IMR-90 (cell line): ENCODE measurements around the gene TASP1.

Source experiments
- CHD1 ChIP-seq: IDR thresholded peaks from 2 replicates; pipeline ENCODE4 v1.6.1; 2012; ENCODE audit warnings: low read depth, low read length, improper control_type of control experiment
- SMC3 ChIP-seq: fragments of 150-350 bp; IDR thresholded peaks from 2 replicates; pipeline ENCODE4 v1.6.1; 2016; ENCODE audit warnings: low read depth, mild to moderate bottlenecking, antibody characterized with exemption, low read length, moderate library complexity
- USF2 ChIP-seq: fragments of 150-350 bp; IDR thresholded peaks from 2 replicates; pipeline ENCODE4 v1.6.1; 2017; ENCODE audit warnings: mild to moderate bottlenecking, antibody characterized with exemption, low read length, low read depth

- no peak for TF ChIP-seq SMC3
- no peak for TF ChIP-seq CHD1
- no peak for TF ChIP-seq USF2
Observed at GRCh38 chr20:13639150-13639497, 392 bp upstream of the TASP1 start.
